NCI-H82 (cell line): ENCODE measurements around the gene PASK.
"Not testable (repeated sequence)": the region's sequence is repeated elsewhere in the genome, so short reads cannot be mapped to it uniquely, and the experiment has no call there.

ENCODE experiments used
- DNase-seq: peaks from one replicate; lab custom pipeline; 2025; lab: John Stamatoyannopoulos, UW

PASK gene

DNA sequence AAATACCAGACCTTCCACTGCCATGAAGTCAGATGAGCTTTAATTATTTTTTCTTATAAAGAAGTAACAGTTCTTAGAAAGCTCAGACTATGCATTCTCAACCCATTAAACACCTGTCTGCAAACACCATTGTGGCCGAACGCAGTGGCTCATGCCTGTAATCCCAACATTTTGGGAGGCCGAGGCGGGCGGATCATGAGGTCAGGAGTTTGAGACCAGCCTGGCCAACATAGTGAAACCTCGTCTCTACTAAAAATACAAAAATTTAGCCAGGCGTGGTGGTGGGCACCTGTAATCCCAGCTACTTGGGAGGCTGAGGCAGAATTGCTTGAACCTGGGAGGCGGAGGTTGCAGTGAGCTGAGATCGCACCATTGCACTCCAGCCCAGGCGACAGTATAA, 44.7 kb downstream of the PASK start:
- not testable (repeated sequence) for DNase-seq

DNA sequence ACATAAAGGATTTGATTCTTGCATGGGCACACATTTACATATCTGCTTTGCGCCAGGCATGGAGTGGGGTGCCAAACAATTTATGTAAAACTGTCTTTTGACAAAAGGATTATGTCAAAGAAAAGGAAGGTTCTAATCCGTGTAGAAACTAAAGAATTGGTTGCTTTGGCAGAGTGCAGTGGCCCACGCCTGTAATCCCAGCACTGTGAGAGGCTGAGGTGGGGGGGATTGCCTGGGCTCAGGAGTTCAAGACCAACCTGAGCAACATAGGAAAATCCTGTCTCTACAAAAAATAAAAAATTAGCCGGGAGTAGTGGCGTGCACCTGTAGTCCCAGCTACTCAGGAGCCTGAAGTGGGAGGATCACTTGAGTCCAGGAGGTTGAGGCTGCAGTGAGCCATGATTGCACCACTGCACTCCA, 46.1 kb downstream of the PASK start:
- peak; percentile 41 for DNase-seq

DNA sequence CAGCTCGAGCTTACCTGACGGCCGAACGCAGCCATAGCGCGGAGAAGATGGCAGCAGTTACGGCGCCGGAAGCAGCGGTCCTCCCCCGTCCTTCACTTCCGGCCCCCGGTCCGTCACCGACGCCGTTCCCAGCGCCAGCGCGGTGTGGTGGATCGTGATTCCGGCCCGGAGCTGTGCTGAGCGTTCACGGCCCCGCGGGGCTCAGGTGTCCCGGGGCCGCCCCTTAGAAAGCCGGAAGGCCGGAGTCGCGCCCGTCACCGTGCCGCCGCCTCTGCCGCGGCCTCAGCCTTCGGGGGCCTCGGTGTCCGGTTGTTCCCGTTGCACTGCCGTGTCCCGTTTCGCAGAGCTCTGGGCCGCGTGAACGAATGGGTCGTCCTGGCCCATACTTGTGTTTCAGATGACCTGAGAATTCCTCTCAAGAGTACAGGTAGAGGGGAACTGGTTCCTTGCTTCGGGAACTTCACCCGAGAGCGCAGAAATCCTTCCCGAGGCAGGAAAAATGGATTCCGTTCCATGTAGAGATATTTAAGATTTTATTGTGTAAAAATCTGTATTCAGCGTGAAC, 47.0 kb downstream of the PASK start, which contains the start of gene MTERF4:
TSS of gene MTERF4 (minus strand) at position 49 of the 565 bp plus-strand sequence. CDS start at position 35, 14 bp downstream.
- DNase-seq = peak; percentile 93

DNA sequence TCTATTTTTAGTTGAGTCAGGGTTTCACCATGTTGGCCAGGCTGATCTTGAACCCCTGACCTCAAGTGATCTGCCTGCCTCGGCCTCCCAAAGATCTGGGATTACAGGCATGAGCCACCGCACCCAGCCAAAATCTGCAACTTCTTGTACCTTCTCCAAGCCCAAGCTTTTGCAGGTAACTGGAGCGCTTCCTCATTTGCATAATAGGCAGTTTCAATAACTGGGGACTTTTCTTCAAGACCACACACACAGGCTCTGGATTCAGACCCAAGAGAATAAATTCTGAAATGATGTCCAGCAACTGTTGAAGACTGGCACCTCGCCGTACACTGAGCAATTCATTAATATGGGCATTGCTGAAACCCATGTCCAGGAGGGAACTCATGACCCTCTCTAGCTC, 50.0 kb downstream of the PASK start:
- no peak for DNase-seq

DNA sequence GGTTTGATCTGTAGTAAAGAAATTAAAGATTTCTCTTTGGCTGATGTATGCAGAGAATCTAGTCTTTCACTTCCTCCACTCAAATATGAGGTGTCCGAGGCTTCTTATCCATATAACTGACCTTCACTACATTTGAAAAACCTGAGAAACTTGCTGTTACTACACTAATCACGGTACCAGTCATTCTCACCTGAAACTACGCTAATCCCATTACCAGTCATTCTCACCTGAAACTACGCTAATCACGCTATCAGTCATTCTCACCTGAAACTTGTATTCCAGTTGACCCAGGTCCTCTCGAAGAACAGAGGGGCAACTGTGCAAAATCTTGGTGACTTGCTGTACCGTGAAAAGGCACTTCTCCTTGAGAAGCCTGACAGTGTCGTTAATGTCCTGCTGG, 52.3 kb downstream of the PASK start:
- DNase-seq = no peak

DNA sequence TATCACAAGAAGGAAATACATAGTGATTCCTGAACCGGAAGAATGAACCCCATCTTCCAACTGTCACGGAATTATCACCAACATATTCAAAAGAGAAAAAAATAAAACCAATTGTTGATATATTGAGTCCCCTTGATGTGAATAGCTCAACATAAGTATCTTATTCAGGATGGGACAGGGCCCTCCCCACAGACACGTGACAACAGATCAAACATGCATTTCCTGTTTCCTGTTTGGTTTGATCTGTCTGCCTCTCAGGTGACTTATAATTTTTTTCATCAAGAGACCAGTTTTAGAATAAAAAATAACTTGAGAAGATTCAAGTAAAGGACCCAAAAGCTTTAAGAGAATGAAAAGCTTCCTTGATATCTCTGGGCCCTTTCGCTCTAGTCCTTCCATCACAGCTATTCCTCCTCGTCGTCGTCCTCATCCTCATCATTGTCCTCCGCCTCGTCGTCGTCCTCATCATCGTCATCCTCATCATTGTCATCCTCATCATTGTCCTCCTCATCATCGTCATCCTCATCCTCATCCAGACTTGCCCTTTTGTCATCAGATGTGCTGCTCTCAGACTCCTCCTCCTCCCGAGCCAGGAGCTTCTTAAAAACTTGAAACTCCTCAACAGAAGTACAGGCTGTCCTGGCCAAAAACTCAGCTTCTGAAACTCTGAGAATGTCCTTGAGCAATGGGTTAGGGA, 53.5 kb downstream of the PASK start:
- DNase-seq = no peak

DNA sequence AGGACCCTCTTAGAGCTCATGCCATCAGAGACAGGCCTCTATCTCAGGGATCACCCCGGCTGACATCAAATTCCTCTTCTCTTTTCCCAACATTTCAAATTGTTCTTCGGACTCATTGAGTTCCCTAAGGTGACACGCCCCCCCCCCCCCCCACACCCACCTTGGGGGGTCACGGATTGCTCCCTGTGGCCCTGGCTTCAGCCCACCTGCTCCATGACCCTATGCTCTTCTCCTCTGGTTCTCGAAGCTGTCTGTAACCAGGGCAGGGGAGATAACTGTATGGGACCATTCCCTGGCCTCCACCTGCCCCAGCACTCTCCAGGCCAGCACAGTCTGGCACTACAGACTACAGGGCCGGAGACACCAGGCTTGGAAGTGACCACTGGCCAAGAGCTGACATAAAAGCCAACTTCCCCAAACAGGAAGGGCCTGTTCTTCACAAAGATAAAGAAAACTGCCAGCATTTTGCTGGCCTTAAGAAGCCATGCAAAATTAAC, 54.3 kb downstream of the PASK start:
- DNase-seq = no peak

DNA sequence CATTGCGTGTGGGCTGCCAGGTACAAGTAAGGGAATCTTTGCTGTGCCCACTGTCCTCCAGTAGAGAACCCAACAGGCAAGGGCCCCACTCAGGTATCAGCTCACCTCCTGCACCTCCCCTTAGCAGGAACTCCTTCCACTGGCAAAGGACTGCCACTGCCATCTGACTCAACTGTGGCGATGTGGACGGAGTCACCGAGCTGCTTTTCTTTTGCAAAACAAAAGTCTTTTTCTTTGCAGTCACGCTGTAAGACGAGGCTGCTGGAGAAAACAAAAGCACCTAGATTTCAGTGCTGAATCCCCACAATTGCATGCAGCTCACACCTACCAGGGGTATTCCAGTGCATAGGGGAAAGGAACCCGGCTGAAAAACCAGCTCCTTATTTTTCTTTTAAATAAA, 55.1 kb downstream of the PASK start:
- no peak for DNase-seq

DNA sequence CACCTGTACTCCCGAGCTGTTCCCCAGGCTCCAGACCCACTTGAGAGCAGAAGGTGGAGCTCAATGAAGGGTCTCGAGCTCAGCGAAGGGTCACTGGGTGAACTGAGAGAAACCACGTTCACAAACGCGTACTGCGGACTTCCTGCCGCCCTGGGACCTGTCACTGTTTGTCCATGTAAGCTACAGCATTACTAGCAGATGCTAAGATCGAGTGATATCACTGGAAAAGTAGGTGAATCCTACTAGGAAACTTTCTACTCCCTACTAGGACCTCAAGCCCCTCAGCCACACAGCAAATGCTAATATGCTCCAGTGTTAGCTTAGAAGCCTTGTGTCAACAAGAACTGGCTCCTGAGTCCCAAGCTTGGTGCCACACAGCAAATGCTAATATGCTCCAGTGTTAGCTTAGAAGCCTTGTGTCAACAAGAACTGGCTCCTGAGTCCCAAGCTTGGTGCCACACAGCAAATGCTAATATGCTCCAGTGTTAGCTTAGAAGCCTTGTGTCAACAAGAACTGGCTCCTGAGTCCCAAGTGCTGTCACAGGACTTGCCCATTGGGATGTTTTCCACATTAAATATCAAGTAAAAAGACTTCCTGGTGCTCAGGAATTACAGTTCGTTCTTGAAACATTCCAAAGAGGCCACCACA, 56.0 kb downstream of the PASK start:
- DNase-seq = not testable (repeated sequence)

DNA sequence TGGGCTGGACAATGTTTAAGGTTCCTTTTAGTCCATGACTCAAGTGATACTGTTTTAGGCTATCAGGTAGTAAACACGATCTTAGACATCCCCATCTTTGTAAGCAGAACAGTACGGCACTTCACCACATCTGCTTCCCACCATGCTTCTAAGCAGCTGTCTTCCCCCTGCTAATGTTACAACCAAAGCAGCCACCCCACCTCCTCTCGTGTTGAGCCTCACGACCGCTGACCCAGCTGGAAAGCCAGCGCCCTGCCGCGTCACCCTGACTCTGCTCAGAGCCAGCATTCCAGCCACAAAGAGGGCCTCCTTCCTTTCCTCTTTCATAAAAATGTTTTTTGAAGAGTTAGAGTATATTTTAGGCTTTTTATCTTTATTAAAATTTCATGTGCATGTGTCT, 56.6 kb downstream of the PASK start:
- no peak for DNase-seq

DNA sequence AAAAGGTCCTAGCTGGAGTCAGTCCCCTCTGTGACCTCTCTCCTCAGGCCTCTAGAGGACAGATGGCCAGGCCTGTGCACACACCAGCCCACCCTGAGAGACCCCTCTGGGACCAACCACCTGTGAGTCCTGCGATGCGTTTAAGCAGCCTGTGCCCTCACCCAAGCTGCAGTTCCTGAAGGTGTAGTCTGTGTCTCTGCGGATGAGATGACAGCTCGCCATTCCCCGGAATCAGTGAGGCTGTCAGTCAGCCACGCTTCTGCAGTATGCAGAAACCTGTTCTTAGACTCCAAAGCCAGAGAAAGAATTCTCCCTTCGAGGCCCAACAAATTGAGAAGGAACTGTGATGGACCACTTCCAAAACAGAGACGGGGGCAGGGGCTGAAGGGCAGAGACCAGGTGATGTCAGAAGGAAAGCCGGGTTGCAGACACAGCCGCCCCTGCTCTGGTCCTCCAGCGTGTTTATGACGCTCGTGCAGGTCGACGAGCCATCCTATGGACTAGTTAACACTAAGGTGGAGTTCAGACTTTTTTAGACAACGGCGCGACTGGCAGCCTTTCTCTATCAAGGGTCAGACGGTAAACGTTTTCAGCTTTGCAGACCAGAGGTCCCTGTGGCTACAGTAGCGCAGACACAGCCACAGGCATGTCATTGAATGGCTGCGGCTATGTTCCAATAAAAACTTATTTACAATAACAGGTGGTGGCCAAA, 57.4 kb downstream of the PASK start:
- no peak for DNase-seq

DNA sequence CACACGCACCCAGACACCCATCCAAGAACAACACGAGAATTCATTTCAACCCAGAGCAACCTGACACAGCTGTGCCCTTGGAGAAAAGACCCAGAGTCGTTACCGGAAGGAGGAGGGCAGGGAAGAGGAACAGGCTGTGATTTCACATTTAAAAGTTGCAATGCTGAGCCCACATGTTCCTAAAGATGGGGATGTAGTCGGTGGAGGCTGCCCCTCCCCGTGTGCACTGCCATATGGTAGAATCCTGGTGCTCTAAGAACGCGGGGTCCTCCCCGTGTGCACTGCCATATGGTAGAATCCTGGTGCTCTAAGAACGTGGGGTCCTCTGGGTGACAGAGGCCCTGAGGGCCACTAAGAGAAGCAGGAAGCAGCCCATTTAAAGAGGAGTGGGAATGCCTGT, 58.1 kb downstream of the PASK start:
- DNase-seq = peak; percentile 21

DNA sequence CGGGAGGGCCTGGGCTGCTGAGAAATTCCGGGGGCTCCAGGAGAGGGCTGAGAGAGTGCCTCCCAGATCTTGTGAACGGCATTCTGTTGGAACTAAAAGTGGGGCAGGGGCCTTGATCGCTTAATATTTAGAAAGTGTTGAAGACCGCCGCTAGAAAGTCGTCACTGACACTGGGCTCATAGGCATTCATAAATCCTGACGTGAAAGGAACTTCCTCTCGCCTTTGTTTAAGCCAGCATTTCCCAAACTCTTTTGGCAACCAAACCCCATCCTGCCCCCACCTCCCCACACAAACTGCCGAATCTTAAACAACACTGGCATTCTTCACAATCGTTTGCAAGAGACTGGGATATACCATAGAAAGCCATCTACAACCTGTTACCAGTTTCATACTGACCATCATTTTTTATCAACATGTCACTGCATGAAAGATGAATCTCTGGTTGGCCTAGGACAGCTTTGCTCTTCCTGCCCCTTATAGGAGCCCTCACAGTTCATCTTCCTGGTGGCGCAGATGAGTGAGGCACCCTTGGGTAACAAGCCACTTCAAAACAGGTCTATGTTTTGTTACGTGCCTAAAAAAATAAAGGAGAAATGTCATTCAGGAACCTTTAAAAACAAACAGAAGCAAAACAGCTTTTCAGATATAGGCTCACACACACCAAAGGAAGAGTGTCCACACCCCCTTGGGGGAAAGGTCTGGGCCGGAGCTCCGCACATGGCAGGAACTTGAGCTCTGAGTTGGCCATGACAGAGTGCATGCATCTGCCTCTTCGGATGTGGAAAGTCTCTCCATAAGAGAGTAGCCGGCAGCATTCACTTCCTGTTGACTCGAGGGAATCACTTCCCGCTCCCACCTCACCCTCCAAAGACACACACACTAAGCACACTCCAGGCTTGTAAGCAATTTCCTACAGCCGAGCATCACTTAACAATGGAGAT, 60.2 kb downstream of the PASK start:
- no peak for DNase-seq

DNA sequence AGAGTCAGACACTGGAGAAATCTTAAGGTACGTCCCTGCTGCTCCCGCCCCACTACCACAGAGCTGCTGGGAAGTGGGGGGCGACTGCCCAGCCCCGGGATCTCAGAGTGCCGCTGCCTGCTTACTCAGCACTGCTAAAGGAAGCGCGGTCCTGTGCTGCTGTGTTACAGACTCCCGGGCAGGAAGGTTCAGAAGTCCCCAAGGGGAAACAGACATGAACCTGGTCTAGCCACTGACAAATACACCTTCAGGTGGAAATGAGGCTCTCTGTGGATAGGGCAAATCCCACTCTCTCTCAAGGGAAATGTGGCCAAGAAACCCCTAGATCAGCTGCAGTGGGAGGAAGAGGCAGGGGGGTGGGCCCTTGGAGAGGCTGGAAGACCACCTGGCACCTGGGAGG, 60.9 kb downstream of the PASK start:
- DNase-seq = no peak

DNA sequence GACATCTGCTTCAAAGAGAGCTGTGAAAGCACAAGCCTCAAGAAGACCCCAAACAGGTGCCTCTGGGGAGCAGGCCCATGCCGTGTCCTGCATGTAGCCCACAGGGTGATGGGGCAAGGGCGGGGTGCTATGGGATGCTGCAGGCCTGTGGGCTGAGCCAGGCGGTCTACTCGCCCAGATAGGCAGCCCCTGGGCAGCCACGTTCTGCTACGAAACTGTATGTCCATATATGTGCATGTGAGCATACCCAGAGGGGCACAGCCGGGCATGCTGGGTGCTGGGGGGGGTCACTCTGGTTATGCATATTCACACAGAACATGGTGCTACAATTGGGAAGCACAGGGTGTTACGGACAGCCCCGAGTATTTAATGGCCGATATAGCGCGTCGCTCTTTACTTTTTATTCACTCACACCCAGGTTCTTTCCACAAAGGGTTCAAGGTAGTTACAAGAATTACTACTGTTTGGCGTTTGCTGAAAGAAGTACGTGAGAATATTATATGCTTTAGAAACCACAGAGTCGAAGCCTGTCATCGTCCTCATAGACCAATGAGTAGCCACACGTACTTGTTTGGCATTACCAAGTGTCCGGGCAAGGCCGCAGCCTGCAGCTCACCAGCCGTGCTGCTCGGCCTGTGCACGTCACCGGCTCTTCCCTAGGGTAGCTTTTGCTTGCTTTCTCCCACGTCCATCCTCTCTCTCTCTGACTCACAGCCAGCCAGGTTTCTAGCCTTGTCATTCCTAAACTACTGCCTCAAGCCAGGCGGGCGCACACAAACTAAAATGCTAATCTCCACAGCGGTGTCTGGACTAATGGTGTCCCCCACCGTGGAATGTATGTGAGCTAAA, 61.6 kb downstream of the PASK start:
- DNase-seq = no peak

DNA sequence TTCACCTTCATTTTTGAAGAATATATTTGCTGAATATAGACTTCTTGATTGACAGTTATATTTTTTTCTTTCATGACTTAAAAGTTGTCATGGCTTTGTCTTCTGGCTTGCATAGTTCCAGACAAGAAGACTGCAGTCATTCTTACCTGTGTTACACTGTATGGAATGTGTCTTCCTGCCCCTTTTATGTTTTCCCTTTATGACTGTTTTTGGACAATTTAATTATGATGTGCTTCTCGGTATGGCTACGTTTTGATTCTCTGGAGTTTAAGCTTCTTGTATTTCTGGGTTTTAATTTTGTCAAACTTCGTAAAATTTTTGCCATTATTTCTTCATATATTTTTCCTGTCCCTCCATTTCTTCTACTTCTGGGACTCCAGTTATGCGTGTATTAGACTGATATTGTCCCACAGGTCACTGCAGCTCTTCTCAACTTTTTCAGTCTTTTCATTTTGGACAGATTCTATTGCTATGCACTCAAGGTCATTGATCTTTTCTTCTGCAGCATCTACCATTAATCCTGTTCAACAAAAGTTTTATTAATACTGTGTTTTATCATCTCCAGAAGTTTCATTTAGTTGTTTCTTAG, 64.3 kb downstream of the PASK start:
- DNase-seq = no peak

DNA sequence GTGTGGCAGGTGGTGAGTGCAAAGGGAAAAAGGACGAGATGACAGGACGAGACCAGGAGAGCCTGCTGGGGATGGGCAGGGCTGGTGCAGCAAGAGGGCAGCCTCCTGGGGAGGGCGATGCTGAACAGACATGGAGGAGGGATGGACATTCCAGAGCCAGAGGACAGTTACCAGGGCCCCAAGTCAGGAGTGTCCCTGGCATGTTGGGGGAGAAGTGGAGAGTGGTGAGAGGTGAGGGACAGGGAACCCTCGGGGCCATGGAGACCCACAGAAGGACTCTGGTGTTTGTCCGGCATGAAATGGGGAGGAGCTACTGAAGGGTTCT, 66.2 kb downstream of the PASK start:
- no peak for DNase-seq

DNA sequence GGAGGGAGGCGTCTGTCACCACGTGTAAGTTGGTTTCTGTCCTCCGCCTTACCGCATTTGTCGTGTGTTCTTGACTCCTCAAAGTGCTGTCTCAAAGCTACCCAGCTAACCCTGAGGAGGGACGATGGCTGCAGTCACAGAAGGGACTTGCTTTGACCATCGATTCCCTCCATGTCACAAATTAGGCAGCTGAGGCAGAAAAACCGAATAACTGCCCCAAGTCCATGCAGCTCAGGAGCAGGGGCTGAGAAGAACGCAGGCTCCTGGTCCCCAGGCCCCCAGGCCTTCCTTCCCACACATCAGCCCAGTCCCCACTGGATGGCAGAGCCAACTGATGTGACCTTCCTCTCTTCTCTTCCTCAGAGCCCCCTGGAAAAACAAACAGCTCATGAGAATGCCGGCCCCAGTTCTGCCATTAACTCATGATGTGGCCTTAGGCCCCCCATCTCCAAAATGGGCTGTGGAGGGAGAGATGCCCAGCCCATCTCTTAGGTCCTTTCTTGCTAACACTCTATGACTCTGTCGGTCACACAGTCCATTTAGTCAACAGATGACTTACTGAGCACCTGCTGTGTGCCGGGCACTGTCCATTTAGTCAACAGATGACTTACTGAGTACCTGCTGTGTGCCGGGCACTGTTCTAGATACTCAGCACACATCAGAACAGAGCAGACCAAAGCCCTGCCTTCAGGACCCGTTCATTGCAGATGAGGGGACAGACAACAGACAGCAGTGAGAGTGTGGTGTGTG, 66.8 kb downstream of the PASK start:
- DNase-seq = no peak

DNA sequence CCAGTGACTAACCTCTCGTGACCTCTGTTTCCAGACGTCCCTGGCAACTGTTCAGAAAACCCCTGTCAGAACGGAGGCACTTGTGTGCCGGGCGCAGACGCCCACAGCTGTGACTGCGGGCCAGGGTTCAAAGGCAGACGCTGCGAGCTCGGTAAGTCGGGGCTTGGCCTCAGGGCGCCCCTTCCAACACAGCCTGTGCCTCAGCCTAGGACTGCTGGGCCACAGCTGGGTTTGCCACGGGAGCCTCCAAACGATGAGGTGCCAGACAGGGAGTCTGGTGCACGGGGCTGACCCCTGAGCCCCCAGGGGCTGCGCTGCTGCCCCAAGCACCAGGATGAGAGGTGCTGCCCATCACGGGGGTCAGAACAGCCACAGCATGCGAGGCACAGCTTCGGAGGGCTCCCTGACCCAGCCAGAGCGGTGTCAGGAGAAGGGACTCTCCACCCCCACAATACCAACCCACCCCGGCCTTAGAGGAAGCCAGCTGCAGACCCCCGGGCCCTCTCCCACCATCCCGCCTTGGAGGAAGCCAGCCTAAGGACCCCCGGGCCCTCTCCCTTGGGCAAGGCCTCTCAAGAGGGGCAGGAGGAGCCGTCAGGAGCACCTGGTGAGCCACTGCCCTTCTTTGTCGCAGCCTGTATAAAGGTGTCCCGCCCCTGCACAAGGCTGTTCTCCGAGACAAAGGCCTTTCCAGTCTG, 67.5 kb downstream of the PASK start:
- no peak for DNase-seq
